GM19463 (cell line): ENCODE data around the gene PPP1R3E.

Source experiments
- ATAC-seq: cut with Tn5 transposase; IDR thresholded peaks from one replicate; pipeline ENCODE4 v1.9.1; 2021; ENCODE audit warnings: mild to moderate bottlenecking, moderate library complexity; ENCODE audit not compliant: unreplicated experiment

Gene PPP1R3E

GRCh38 chr14:23249824-23250223, 52.8 kb downstream of the PPP1R3E start:
- no peak for ATAC-seq

- ATAC-seq: no peak
Observed at GRCh38 chr14:23248601-23249000, 54.1 kb downstream of the PPP1R3E start.
